Measurements from ENCODE around the gene MRPL55. TPM values are rescaled to one million over a fixed set of nuclear protein-coding genes. Genes with fewer than 3 reads are reported as not detected.

The MRPL55 gene
- total RNA-seq, 1 donor from 2014 or later = 61.7 TPM

DNA sequence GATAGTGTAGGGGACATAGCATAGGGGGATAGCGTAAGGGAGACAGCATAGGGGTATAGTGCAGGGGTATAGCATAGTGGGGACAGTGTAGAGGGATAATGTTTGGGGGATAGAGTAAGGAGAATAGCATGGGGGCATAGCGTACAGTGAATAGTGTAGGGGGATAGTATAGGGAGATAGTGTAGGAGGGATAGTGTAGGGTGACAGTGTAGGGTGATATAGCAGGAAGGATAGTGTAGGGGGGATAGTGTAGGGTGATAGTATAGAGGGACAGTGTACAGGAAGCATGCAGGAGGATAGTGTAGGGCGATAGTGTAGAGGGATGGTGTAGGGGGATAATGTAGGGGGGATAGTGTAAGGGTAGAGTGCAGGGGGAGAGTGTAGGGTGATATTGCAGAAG lies 38.2 kb downstream of the MRPL55 start:
- H3K4me1 Mint-ChIP-seq (ENCODE audit: low read depth) = no peaks in the 10 kb centered on the region
- intact Hi-C loops (cut with micrococcal nuclease) = no loop called here
- no peak overlapping the region for H3K27ac Mint-ChIP-seq
- peaks cover 2% of the 10 kb centered on the region for H3K27me3 Mint-ChIP-seq (ENCODE audit: insufficient read depth)
- no peaks in the 10 kb centered on the region for H3K36me3 Mint-ChIP-seq (ENCODE audit: low read depth)
- H3K4me3 Mint-ChIP-seq = no peak overlapping the region
- no peaks in the 10 kb centered on the region for H3K9me3 Mint-ChIP-seq
- DNase-seq (ENCODE audit: low spot score) = no peak

- intact Hi-C loops (cut with micrococcal nuclease) = no loop called here
- Mint-ChIP-seq H3K4me1 (ENCODE audit: low read depth) (no peaks in the 10 kb centered on the region), H3K36me3 (ENCODE audit: low read depth) (no peaks in the 10 kb centered on the region), H3K27me3 (ENCODE audit: insufficient read depth) (peaks cover 5% of the 10 kb centered on the region), H3K27ac (no peak overlapping the region), H3K9me3 (no peaks in the 10 kb centered on the region), H3K4me3 (no peak overlapping the region)
- DNase-seq (ENCODE audit: low spot score) = no peak
Measured at GRCh38 chr1:228070173-228070572, 38.9 kb downstream of the MRPL55 start.

GRCh38 chr1:228068359-228068758 lies 40.7 kb downstream of the MRPL55 start:
- H3K27me3 Mint-ChIP-seq (ENCODE audit: insufficient read depth) = peaks cover 5% of the 10 kb centered on the region
- H3K27ac Mint-ChIP-seq = no peak overlapping the region
- H3K9me3 Mint-ChIP-seq = no peaks in the 10 kb centered on the region
- intact Hi-C loops (cut with micrococcal nuclease) = no loop called here
- H3K4me3 Mint-ChIP-seq = no peak overlapping the region
- no peaks in the 10 kb centered on the region for H3K36me3 Mint-ChIP-seq (ENCODE audit: low read depth)
- H3K4me1 Mint-ChIP-seq (ENCODE audit: low read depth) = no peaks in the 10 kb centered on the region
- DNase-seq (ENCODE audit: low spot score) = no peak

DNA sequence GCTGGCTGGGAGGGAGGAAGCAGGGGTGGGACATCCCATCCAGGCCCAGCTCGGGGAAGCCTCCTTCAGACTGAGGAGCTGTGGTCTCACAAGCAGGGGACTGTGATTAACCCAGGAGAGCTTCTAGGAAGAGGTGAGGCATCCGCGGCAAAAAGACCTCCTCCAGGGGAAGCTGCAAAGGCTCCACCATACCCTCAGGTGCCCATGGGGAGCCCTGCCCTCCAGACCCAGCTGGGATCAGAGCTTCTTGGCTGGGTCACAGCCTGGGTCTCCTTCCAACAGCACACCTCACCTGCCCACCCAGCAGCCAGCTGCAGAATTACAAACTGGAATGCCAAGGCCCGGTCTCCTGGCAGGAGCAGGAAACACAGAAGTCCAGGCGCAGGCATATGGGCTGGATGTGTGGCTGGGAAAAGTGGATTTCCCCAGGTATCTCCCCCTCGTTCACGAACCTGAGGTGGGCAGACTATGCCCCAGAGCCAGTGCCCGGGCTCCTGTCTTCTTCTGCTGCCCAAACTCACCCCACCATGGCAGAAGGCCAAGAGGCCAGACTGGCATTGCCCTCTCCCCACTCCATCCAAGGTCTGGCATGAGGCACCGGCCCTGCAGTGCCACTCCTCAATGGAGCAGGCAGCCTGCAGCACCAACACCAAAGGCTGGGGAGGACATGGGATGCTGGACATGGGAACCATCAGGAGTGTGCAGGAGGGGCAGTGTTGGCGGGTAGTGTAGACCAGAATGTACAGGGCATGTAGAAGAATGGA lies 42.0 kb downstream of the MRPL55 start:
- intact Hi-C loops (cut with micrococcal nuclease) = no loop called here
- Mint-ChIP-seq H3K4me3 (no peak overlapping the region), H3K4me1 (ENCODE audit: low read depth) (no peaks in the 10 kb centered on the region), H3K9me3 (no peaks in the 10 kb centered on the region), H3K36me3 (ENCODE audit: low read depth) (no peaks in the 10 kb centered on the region), H3K27ac (no peak overlapping the region), H3K27me3 (ENCODE audit: insufficient read depth) (peaks cover 5% of the 10 kb centered on the region)
- DNase-seq (ENCODE audit: low spot score) = no peak

DNA sequence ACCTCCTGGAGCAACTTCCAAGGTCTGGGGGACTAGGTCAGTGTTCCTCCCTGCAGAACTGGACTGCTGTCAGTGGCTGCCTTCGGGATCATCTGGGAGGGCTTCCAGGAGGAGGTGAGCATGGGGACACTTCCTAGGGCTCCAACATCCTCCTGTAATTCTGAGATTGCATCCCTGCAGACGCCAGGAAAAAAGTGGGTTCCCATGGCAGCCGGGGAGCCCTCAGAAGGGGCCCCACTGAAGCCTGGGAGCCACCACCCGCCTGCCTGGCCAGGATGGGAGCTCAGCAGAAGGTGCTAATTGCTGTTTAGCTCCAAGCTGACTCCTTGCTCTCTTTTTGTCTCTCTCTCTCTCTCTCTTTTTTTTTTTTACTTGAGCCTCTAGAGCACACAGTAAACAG lies 42.7 kb downstream of the MRPL55 start:
- peaks cover 5% of the 10 kb centered on the region for H3K27me3 Mint-ChIP-seq (ENCODE audit: insufficient read depth)
- no peak for DNase-seq (ENCODE audit: low spot score)
- no peaks in the 10 kb centered on the region for H3K4me1 Mint-ChIP-seq (ENCODE audit: low read depth)
- H3K27ac Mint-ChIP-seq = no peak overlapping the region
- H3K9me3 Mint-ChIP-seq = no peaks in the 10 kb centered on the region
- H3K36me3 Mint-ChIP-seq (ENCODE audit: low read depth) = no peaks in the 10 kb centered on the region
- H3K4me3 Mint-ChIP-seq = no peak overlapping the region
- intact Hi-C loops (cut with micrococcal nuclease) = no loop called here

DNA sequence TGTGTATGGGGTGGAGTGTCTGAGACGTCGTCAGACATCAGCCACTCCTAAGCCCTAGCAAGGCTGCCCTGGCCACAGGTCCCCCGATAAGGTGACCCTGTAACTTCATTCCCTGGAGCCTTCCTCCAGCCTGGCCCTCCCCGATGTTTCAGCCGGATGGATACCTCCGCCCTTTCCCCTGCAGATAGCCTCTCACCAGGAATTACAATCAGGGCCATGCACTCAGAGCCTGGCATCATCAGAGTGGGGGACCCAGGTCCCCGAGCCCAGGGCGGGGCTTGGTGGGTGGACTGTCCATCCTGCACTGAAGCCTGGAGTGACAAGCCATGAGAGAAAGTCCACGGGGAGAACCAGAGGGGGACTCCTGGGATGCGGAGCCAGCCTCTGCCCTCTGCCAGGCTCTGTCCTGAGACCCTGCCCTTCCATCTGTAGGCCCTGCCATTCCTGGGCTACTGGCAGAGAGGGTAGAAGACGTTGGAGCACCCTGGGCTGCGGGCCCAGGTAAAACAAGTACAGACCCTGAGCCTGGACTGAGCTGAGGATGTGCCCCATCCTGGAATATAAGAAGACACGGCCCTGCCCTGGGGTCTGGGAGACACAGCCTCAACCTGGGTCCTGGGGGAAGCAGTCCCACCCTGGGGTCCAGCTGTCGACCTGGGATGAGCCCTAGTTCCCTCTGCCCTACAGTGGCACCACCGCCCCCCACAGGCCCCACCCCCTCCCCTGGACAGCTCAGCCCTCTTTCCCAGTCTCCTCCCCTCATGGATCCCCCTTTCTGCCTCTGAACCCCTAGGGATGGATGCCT lies 43.4 kb downstream of the MRPL55 start:
- H3K4me3 Mint-ChIP-seq = no peak overlapping the region
- intact Hi-C loops (cut with micrococcal nuclease) = no loop called here
- H3K27me3 Mint-ChIP-seq (ENCODE audit: insufficient read depth) = peaks cover 11% of the 10 kb centered on the region
- H3K27ac Mint-ChIP-seq = no peak overlapping the region
- DNase-seq (ENCODE audit: low spot score) = no peak
- no peaks in the 10 kb centered on the region for H3K9me3 Mint-ChIP-seq
- H3K4me1 Mint-ChIP-seq (ENCODE audit: low read depth) = no peaks in the 10 kb centered on the region
- no peaks in the 10 kb centered on the region for H3K36me3 Mint-ChIP-seq (ENCODE audit: low read depth)

DNA sequence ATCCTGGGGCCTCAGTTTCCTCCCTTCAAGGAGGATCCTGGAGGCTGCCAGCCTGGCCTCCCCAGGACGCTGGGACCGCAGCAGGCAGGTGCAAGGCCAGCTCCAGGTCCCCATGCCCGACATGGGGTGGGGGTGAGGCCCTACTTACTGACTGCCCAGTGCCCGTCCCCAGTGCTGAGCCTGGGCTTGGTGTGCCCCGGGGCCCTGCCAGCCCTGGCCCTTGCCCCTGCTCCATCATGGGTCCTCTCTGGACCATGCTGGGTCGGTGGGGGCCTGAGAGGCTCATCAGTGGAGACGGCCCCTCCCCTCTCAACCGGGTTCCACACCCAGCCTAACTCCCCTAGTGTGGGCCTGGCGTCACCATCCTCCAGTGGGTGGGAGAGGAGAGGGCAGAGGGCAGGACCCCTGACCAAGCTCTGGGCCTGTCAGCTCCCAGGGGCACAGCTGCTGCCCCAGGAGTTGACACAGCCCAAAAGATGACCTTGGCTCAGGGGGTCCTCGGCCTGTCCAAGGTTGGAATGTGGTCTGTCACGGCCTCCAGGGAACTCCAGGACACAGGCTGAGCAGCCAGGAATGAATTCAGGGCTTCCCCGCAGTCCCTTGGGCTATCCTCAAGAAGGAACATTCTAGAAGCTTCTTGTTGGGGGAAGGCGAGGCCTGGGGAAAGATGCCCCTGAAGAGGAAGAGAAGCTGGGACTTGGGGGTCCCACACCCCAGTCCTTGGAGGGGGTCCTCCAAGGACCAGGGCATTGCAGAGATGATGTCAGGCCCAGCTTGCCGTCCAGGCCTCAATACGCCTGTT lies 44.2 kb downstream of the MRPL55 start:
- intact Hi-C loops (cut with micrococcal nuclease) = no loop called here
- no peaks in the 10 kb centered on the region for H3K36me3 Mint-ChIP-seq (ENCODE audit: low read depth)
- no peaks in the 10 kb centered on the region for H3K4me1 Mint-ChIP-seq (ENCODE audit: low read depth)

GRCh38 chr1:228064296-228064695 lies 44.8 kb downstream of the MRPL55 start:
- no peaks in the 10 kb centered on the region for H3K4me1 Mint-ChIP-seq (ENCODE audit: low read depth)
- H3K27me3 Mint-ChIP-seq (ENCODE audit: insufficient read depth) = peaks cover 17% of the 10 kb centered on the region
- no peaks in the 10 kb centered on the region for H3K9me3 Mint-ChIP-seq
- no peak overlapping the region for H3K4me3 Mint-ChIP-seq
- H3K36me3 Mint-ChIP-seq (ENCODE audit: low read depth) = no peaks in the 10 kb centered on the region
- no peak overlapping the region for H3K27ac Mint-ChIP-seq
- no peak for DNase-seq (ENCODE audit: low spot score)
- intact Hi-C loops (cut with micrococcal nuclease) = no loop called here

More for the DNA sequence above, 44.2 kb downstream of the MRPL55 start:
- H3K4me3 Mint-ChIP-seq = no peak overlapping the region
- DNase-seq (ENCODE audit: low spot score) = no peak
- no peak overlapping the region for H3K27ac Mint-ChIP-seq
- H3K27me3 Mint-ChIP-seq (ENCODE audit: insufficient read depth) = peaks cover 14% of the 10 kb centered on the region
- no peaks in the 10 kb centered on the region for H3K9me3 Mint-ChIP-seq

GRCh38 chr1:228063251-228064191 lies 45.6 kb downstream of the MRPL55 start:
- no peak for DNase-seq (ENCODE audit: low spot score)
- intact Hi-C loops (cut with micrococcal nuclease) = no loop called here
- H3K4me1 Mint-ChIP-seq (ENCODE audit: low read depth) = no peaks in the 10 kb centered on the region
- peaks cover 22% of the 10 kb centered on the region for H3K27me3 Mint-ChIP-seq (ENCODE audit: insufficient read depth)
- no peaks in the 10 kb centered on the region for H3K36me3 Mint-ChIP-seq (ENCODE audit: low read depth)
- no peak overlapping the region for H3K4me3 Mint-ChIP-seq
- H3K9me3 Mint-ChIP-seq = no peaks in the 10 kb centered on the region
- no peak overlapping the region for H3K27ac Mint-ChIP-seq

DNA sequence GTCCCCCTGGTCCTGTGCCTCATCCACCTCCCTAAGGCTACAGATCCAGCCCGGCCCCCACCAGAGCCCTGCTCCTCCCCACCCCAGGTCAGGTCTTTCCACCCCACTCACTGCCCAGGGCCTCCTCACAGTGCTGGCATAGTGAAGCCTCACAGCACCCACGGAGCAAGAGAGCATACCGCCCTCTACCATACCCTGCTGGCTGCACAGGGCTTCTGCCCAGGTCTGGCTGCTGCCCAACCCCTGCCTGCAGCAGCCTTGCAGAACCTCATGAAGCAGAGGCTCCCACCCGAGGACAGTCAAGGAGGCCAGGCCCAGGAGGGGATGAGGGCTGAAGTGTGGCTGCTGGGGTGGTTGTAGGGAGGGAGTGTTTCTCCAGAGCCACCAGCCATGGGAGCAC lies 46.3 kb downstream of the MRPL55 start:
- intact Hi-C loops (cut with micrococcal nuclease) = no loop called here
- no peak for DNase-seq (ENCODE audit: low spot score)
- H3K27me3 Mint-ChIP-seq (ENCODE audit: insufficient read depth) = peaks cover 27% of the 10 kb centered on the region
- H3K36me3 Mint-ChIP-seq (ENCODE audit: low read depth) = no peaks in the 10 kb centered on the region
- no peak overlapping the region for H3K4me3 Mint-ChIP-seq
- no peaks in the 10 kb centered on the region for H3K9me3 Mint-ChIP-seq
- no peak overlapping the region for H3K27ac Mint-ChIP-seq
- no peaks in the 10 kb centered on the region for H3K4me1 Mint-ChIP-seq (ENCODE audit: low read depth)

GRCh38 chr1:228062085-228062791 lies 46.9 kb downstream of the MRPL55 start:
- Mint-ChIP-seq H3K4me3 (no peak overlapping the region), H3K27ac (no peak overlapping the region), H3K9me3 (no peaks in the 10 kb centered on the region), H3K27me3 (ENCODE audit: insufficient read depth) (peaks cover 32% of the 10 kb centered on the region), H3K4me1 (ENCODE audit: low read depth) (no peaks in the 10 kb centered on the region), H3K36me3 (ENCODE audit: low read depth) (no peaks in the 10 kb centered on the region)
- no peak for DNase-seq (ENCODE audit: low spot score)
- intact Hi-C loops (cut with micrococcal nuclease) = no loop called here
